NT2/D1 (cell line): ENCODE measurements around the gene PRAMEF33.
"Not testable (repeated sequence)": the region's sequence is repeated elsewhere in the genome, so short reads cannot be mapped to it uniquely, and the experiment has no call there.

ENCODE experiments used
- SUZ12 ChIP-seq: IDR thresholded peaks from 2 replicates; pipeline ENCODE4 v1.6.1; 2011; ENCODE audit not compliant: insufficient read length, insufficient read depth; ENCODE audit errors: extremely low read depth
- YY1 ChIP-seq: IDR thresholded peaks from 2 replicates; pipeline ENCODE4 v1.6.1; 2011; ENCODE audit not compliant: insufficient read length, insufficient read depth
- ZNF274 ChIP-seq: IDR thresholded peaks from 2 replicates; pipeline ENCODE4 v1.6.1; 2011; ENCODE audit warnings: mild to moderate bottlenecking, low read depth, low read length

- TF ChIP-seq YY1, ZNF274, SUZ12: not testable (repeated sequence)
These were observed 39.2 kb downstream of the PRAMEF33 start for GRCh38 chr1:13342496-13342895.
